Endothelial cell of umbilical vein (primary cell): Measurements from ENCODE around the gene FAM83C. TPM values are rescaled to one million over a fixed set of nuclear protein-coding genes. Genes with fewer than 3 reads are reported as not detected.

Experiments used
- BruUV-seq: library from RNA; stranded (reverse); fragments of 400-500 nt; replicated peaks from 2 replicates; lab custom pipeline; 2021; lab: Mats Ljungman, UMichigan
- CTCF ChIA-PET: fragments of 300-600, 350-600 bp; sonication (Branson Sonifier 250); formaldehyde crosslinking; loops from one replicate; lab custom pipeline; 2021; ENCODE audit warnings: antibody characterized with exemption, inconsistent platforms; lab: Charles Lee
- POLR2A ChIA-PET: fragments of 300-600, 350-600 bp; sonication (Branson Sonifier 250); formaldehyde crosslinking; loops from one replicate; lab custom pipeline; 2021; ENCODE audit warnings: antibody characterized with exemption, inconsistent platforms; lab: Charles Lee
- DNase-seq: peaks from one replicate; pipeline ENCODE4 v3.0.0-alpha.2; 2011; ENCODE audit warnings: low read depth, low spot score
- FAIRE-seq: peaks from 2 replicates; lab custom pipeline; 2011; peaks lifted over from hg19 to GRCh38; lab: Jason Lieb, UNC
- H2AFZ ChIP-seq: 2 replicates; pipeline ENCODE4 v1.6.0; 2012; ENCODE audit warnings: low read depth, low read length, control low read depth, inconsistent platforms
- H3K27ac ChIP-seq: 2 replicates; pipeline ENCODE4 v1.5.1; 2011; ENCODE audit warnings: low read depth, mild to moderate bottlenecking, control low read depth, low read length, moderate library complexity; ENCODE audit not compliant: insufficient read depth
- H3K27me3 ChIP-seq, 2 experiments: 2 replicates each; pipeline versions ENCODE4 v1.6.0 to v1.6.1; 2011; ENCODE audit warnings: low read length in 2 of 2, mixed read lengths in 1 of 2; ENCODE audit not compliant: control insufficient read depth in 2 of 2, insufficient read depth in 2 of 2
- H3K36me3 ChIP-seq, 2 experiments: 2 replicates in 1 of 2; 3 replicates in 1 of 2; pipeline ENCODE4 v1.5.1; 2011; ENCODE audit warnings: low read length in 2 of 2, mild to moderate bottlenecking in 1 of 2, moderate library complexity in 1 of 2; ENCODE audit not compliant: control insufficient read depth in 2 of 2, insufficient read depth in 2 of 2; ENCODE audit errors: extremely low read depth in 1 of 2
- H3K4me1 ChIP-seq: 3 replicates; pipeline ENCODE4 v1.5.1; 2011; ENCODE audit warnings: mild to moderate bottlenecking, low read length; ENCODE audit not compliant: control insufficient read depth, insufficient read depth; ENCODE audit errors: extremely low read depth
- H3K4me2 ChIP-seq: 2 replicates; pipeline ENCODE4 v1.6.1; 2011; ENCODE audit warnings: low read length, control low read depth, mixed read lengths; ENCODE audit not compliant: insufficient read depth
- H3K4me3 ChIP-seq, 3 experiments: fragments of 200-600 bp in 1 of 3; sonication (generic), shearing (Covaris generic) in 1 of 3; replicated peaks in 1 of 3; 2 replicates each; pipeline ENCODE4 v1.5.1; 2011 to 2016; ENCODE audit warnings: control low read depth in 3 of 3, low read length in 3 of 3, mild to moderate bottlenecking in 2 of 3, inconsistent platforms in 1 of 3, low read depth in 1 of 3, moderate library complexity in 1 of 3; ENCODE audit not compliant: insufficient read depth in 1 of 3
- H3K79me2 ChIP-seq: 2 replicates; pipeline ENCODE4 v1.6.0; 2012; ENCODE audit warnings: low read length, inconsistent platforms; ENCODE audit not compliant: control insufficient read depth, insufficient read depth
- H3K9ac ChIP-seq: replicated peaks from 2 replicates; pipeline ENCODE3; 2011; ENCODE audit warnings: low read length, control low read depth; ENCODE audit not compliant: insufficient read depth; ENCODE audit errors: extremely low read depth
- H3K9me1 ChIP-seq: replicated peaks from 3 replicates; pipeline ENCODE4 v1.6.0; 2011; ENCODE audit warnings: mild to moderate bottlenecking, low read length; ENCODE audit not compliant: control insufficient read depth, insufficient read depth; ENCODE audit errors: extremely low read depth
- H3K9me3 ChIP-seq: replicated peaks from 2 replicates; pipeline ENCODE4 v1.5.1; 2012; ENCODE audit warnings: low read length, inconsistent platforms; ENCODE audit not compliant: control insufficient read depth, insufficient read depth
- H4K20me1 ChIP-seq: replicated peaks from 2 replicates; pipeline ENCODE3; 2011; ENCODE audit warnings: mild to moderate bottlenecking, low read length; ENCODE audit not compliant: control insufficient read depth, insufficient read depth; ENCODE audit errors: extremely low read depth
- GATA2 ChIP-seq: IDR thresholded peaks from 2 replicates; pipeline ENCODE4 v1.7.0; 2011; ENCODE audit warnings: low read depth, mild to moderate bottlenecking, moderate library complexity, mixed read lengths, low read length; ENCODE audit not compliant: insufficient read length, insufficient read depth
- MYC ChIP-seq: IDR thresholded peaks from one replicate; pipeline ENCODE4 v1.6.1; 2011; ENCODE audit warnings: mild to moderate bottlenecking, low read depth, low read length
- POLR2A ChIP-seq: IDR thresholded peaks from 2 replicates; pipeline ENCODE4 v1.6.1; 2012; ENCODE audit warnings: low read depth, mild to moderate bottlenecking, control low read depth, low read length
- dilution Hi-C: fragments of 300-500 bp; cut with MboI; formaldehyde crosslinking; loops from one replicate; pipeline ENCODE4 v1.15.0; 2019; ENCODE audit warnings: low sequenced_read_pairs; ENCODE audit not compliant: extremely low pct_ligation_motif_present
- intact Hi-C: fragments of 100-400 bp; cut with micrococcal nuclease; formaldehyde crosslinking; loops from one replicate; pipeline ENCODE4 v1.10.0; 2022
- polyA plus RNA-seq, 4 experiments: library from polyadenylated mRNA; depleted of rRNA in 3 of 4; stranded (reverse) in 3 of 4; unstranded in 1 of 4; fragments of >200 nt; gene quantifications; 2 replicates each; pipeline versions ENCODE4 v1.2.1 to v1.2.3, GENCODE V29; 2011 to 2012; ENCODE audit warnings: missing spikeins in 1 of 4
- total RNA-seq: library from RNA; stranded (reverse); gene quantifications from 2 replicates; pipeline ENCODE4 v1.2.3, GENCODE V29; 2021

Gene FAM83C
- total and polyA plus RNA-seq, 2 donors (not counting 3 experiments of a cell fraction or from before 2014, with no cell fraction given): not detected

DNA sequence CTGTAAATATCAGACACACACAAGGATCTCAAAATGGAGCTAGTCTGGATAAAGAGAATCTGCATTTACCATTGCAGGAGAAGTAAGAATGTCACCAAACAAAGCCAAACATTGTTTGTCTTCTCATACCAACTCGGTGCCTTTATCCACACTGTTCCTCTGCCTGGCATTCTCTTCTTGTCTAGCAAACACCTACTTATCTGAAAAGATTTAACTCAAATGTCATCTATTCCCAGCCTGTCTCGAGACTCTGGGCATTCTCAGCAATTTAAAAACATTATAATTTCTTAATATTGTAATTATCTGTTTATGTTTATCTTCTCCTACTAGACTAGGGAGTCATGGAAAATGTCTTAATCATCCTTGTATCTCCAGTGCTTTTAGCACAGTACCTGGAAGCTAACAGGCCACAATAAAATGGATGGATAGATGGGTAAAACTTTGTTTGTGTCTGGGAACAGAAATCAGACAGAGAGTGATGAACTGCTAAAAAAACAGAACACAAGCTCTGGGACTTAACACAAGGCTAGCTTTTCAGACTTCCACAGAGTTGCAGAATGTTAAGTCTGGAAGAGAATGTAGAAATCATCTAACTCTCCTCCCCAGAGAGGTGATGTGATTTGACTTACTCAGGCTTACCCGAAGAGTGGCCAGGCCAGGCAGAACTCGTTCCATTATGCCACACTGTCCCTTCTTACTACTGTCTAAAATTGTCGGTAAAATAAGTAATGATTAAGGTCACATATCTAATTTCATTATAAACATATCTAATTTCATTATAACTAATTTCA lies 42.3 kb upstream of the FAM83C start:
- Histone ChIP-seq H3K9me1 (peaks cover 2% of the 10 kb centered on the region), H3K4me2 (no peak overlapping the region), H3K27ac (no peak overlapping the region), H3K27me3 (no peaks in the 10 kb centered on the region), H3K9me3 (no peaks in the 10 kb centered on the region), H2AFZ (no peak overlapping the region), H4K20me1 (no peaks in the 10 kb centered on the region), H3K79me2 (no peaks in the 10 kb centered on the region), H3K4me3 (no peak overlapping the region), H3K36me3 (no peaks in the 10 kb centered on the region), H3K9ac (no peak overlapping the region), H3K4me1 (peaks cover 2% of the 10 kb centered on the region)
- TF ChIP-seq MYC (no peak), GATA2 (no peak)
- ChIA-PET POLR2A (no interaction called here), CTCF (interaction anchor here (0.8 to 2.1 kb wide), 5 partner anchors 8 to 30 kb away, joined by 3 to 5 read pairs (median 3); no protein-coding TSS in a partner anchor)
- no peak for DNase-seq
- dilution Hi-C loops: no loop called here
- peak; percentile 42 for FAIRE-seq
- no TSS peak for BruUV-seq
- intact Hi-C loops: no loop called here

DNA sequence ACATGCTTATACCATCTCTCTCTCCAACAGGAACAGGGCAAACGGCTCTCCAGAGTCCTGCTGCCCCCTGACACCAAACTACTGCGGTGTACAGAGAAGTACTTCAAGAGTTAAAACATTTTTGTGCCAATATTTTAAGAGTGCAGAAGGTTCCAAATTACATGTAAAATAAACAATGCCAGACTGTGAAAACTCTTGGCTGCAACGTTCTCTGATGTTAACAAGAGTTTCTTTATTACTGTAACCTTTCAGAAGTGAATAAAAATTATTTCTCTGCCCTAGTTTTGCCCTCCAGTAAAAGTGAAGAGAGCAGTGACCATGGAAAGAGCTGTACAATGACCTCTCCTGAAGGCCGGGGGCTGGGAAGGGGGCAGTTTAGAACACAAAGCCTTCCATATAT lies 41.4 kb upstream of the FAM83C start:
- no peak overlapping the region for H3K27ac ChIP-seq
- no peak for FAIRE-seq
- no peak overlapping the region for H2AFZ ChIP-seq
- H3K36me3 ChIP-seq: no peaks in the 10 kb centered on the region
- H3K9ac ChIP-seq: no peak overlapping the region
- POLR2A ChIA-PET: no interaction called here
- CTCF ChIA-PET: interaction anchor here (0.8 to 2.1 kb wide), 5 partner anchors 9 to 29 kb away, joined by 3 to 5 read pairs (median 3); no protein-coding TSS in a partner anchor
- intact Hi-C loops (no loop called here), dilution Hi-C loops (no loop called here)
- no peaks in the 10 kb centered on the region for H3K9me3 ChIP-seq
- no peaks in the 10 kb centered on the region for H3K79me2 ChIP-seq
- no peak for DNase-seq
- no peak overlapping the region for H3K4me2 ChIP-seq
- no peak for TF ChIP-seq POLR2A
- H3K27me3 ChIP-seq: no peaks in the 10 kb centered on the region
- H3K9me1 ChIP-seq: peaks cover 2% of the 10 kb centered on the region
- no peak overlapping the region for H3K4me3 ChIP-seq
- no peaks in the 10 kb centered on the region for H4K20me1 ChIP-seq
- no TSS peak for BruUV-seq
- H3K4me1 ChIP-seq: peaks cover 11% of the 10 kb centered on the region
